Fibroblast of lung (primary cell): ENCODE data around the gene PNPT1. TPM values are rescaled to one million over a fixed set of nuclear protein-coding genes. Genes with fewer than 3 reads are reported as not detected.
A peak's percentile ranks its signal among the peaks of the same experiment; 100 is the strongest.

Source experiments
- DNase-seq, 2 donors: peaks; one replicate each; pipeline versions ENCODE4 v3.0.0 to v3.0.0-alpha.2; 2010; ENCODE audit warnings: low read depth in 2 of 2
- H2AFZ ChIP-seq: 2 replicates; pipeline ENCODE4 v1.5.1; 2012; ENCODE audit warnings: low read length, control low read depth, inconsistent platforms
- H3K27ac ChIP-seq: 2 replicates; pipeline ENCODE4 v1.5.1; 2011; ENCODE audit warnings: low read length, control low read depth; ENCODE audit not compliant: insufficient read depth
- H3K27me3 ChIP-seq: 2 replicates; pipeline ENCODE4 v1.5.1; 2011; ENCODE audit warnings: mild to moderate bottlenecking, low read length; ENCODE audit not compliant: control insufficient read depth, insufficient read depth
- H3K36me3 ChIP-seq: 2 replicates; pipeline ENCODE4 v1.5.1; 2011; ENCODE audit warnings: low read length; ENCODE audit not compliant: control insufficient read depth, insufficient read depth
- H3K4me1 ChIP-seq: 2 replicates; pipeline ENCODE4 v1.5.1; 2011; ENCODE audit warnings: low read length; ENCODE audit not compliant: control insufficient read depth, insufficient read depth; ENCODE audit errors: extremely low read depth
- H3K4me2 ChIP-seq: 2 replicates; pipeline ENCODE4 v1.5.1; 2011; ENCODE audit warnings: low read length, control low read depth; ENCODE audit not compliant: insufficient read depth; ENCODE audit errors: extremely low read depth
- H3K4me3 ChIP-seq, 4 experiments: fragments of 200-600 bp in 1 of 4; sonication (generic) in 1 of 4; replicated peaks in 1 of 4; 2 replicates each; pipeline ENCODE4 v1.5.1; 2011 to 2016; ENCODE audit warnings: low read length in 4 of 4, low read depth in 3 of 4, mild to moderate bottlenecking in 3 of 4, control low read depth in 2 of 4, inconsistent platforms in 1 of 4, mixed read lengths in 1 of 4; ENCODE audit not compliant: insufficient read depth in 1 of 4; ENCODE audit errors: control extremely low read depth in 1 of 4
- H3K79me2 ChIP-seq: 2 replicates; pipeline ENCODE4 v1.5.1; 2012; ENCODE audit warnings: mild to moderate bottlenecking, low read length, inconsistent platforms; ENCODE audit not compliant: control insufficient read depth, insufficient read depth
- H3K9ac ChIP-seq: 2 replicates; pipeline ENCODE4 v1.5.1; 2011; ENCODE audit warnings: mild to moderate bottlenecking, low read length, control low read depth; ENCODE audit not compliant: insufficient read depth
- H3K9me3 ChIP-seq: 2 replicates; pipeline ENCODE4 v1.5.1; 2012; ENCODE audit warnings: low read depth, low read length; ENCODE audit not compliant: control insufficient read depth, insufficient read depth
- H4K20me1 ChIP-seq: 2 replicates; pipeline ENCODE4 v1.5.1; 2011; ENCODE audit warnings: low read length; ENCODE audit not compliant: control insufficient read depth, insufficient read depth; ENCODE audit errors: extremely low read depth
- CTCF ChIP-seq, 2 donors: IDR thresholded peaks in 1 of 2; conservative IDR thresholded peaks in 1 of 2; 1 replicate in 1 of 2; 2 replicates in 1 of 2; pipeline ENCODE4 v1.5.1; 2011 to 2012; ENCODE audit warnings: low read length in 2 of 2, control low read depth in 1 of 2, inconsistent platforms in 1 of 2, low read depth in 1 of 2, mild to moderate bottlenecking in 1 of 2
- EZH2 ChIP-seq: IDR thresholded peaks from 2 replicates; pipeline ENCODE4 v1.5.1; 2012; ENCODE audit warnings: low read length, control low read depth, mild to moderate bottlenecking; ENCODE audit errors: missing control alignments
- polyA plus RNA-seq, 2 donors: library from polyadenylated mRNA; depleted of rRNA in 1 of 2; stranded (reverse) in 1 of 2; unstranded in 1 of 2; fragments of >200 nt; gene quantifications; 2 replicates each; pipeline ENCODE4 v1.2.1, GENCODE V29; 2011 to 2012; ENCODE audit warnings: missing spikeins in 1 of 2
- total RNA-seq: library from RNA; depleted of rRNA; stranded (reverse); fragments of >200 nt; gene quantifications from 2 replicates; pipeline ENCODE4 v1.2.1, GENCODE V29; 2014

The PNPT1 gene
- total and polyA plus RNA-seq, 2 donors (not counting 1 experiment from before 2014, with no cell fraction given) = 13.1 to 14.2 TPM

DNA sequence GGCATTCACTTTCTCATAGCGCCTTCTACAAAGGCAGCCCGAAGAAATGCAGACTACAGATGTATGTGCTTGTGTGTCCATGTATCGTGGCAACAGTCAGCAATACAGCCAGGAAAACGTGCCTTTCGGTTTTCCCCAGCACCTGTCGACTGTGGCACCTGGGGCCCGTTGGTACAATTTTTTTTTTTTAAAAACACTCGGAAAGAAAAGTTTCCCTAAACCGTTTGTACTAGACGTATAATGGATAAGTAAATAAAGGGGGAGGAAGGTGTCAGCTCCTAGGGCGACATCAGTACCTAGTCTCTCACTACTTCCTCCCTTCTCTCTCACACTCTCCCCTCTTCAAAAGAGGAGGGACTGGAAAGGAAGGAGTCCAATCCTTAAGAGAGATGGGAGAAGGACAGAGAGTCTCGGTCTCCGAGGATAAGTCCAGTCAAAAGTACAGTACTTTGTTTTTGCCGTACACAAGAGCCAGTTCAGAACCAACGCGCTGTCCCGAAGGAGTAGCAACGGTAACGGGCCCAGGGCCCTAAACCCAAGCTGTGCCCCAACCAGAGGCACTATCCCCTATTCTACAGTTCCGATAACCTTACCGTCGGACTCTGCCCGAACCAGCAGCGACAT, 77.0 kb downstream of the PNPT1 start:
- no peaks in the 10 kb centered on the region for H3K4me1 ChIP-seq
- peak; percentile 64 to 65 for DNase-seq
- peaks cover 54% of the 10 kb centered on the region for H3K79me2 ChIP-seq
- peak overlapping the region; percentile 99 for H3K9ac ChIP-seq
- H3K9me3 ChIP-seq = no peaks in the 10 kb centered on the region
- no peaks in the 10 kb centered on the region for H3K27me3 ChIP-seq
- H3K27ac ChIP-seq = peak overlapping the region; percentile 99
- peak overlapping the region; percentile 94 to 99 (median 98) for H3K4me3 ChIP-seq
- peak overlapping the region; percentile 89 for H3K4me2 ChIP-seq
- H2AFZ ChIP-seq = peak overlapping the region; percentile 75
- H4K20me1 ChIP-seq = no peaks in the 10 kb centered on the region
- no peak for TF ChIP-seq CTCF (conservative IDR thresholded peaks at IDR 0.05 in 1 of 2, IDR thresholded peaks at IDR 0.05 in 1 of 2; ENCODE audit: low read depth in 1 of 2, low read length in 2 of 2)
- no peak for TF ChIP-seq EZH2
- no peaks in the 10 kb centered on the region for H3K36me3 ChIP-seq

GRCh38 chr2:55611997-55612396, 81.6 kb downstream of the PNPT1 start:
- TF ChIP-seq EZH2 (no peak), CTCF (conservative IDR thresholded peaks at IDR 0.05 in 1 of 2, IDR thresholded peaks at IDR 0.05 in 1 of 2; ENCODE audit: low read depth in 1 of 2, low read length in 2 of 2) (no peak)
- Histone ChIP-seq H3K9me3 (no peaks in the 10 kb centered on the region), H3K27ac (no peak overlapping the region), H3K79me2 (peaks cover 55% of the 10 kb centered on the region), H2AFZ (no peak overlapping the region), H4K20me1 (no peaks in the 10 kb centered on the region), H3K4me3 (no peak overlapping the region), H3K9ac (no peak overlapping the region), H3K36me3 (peaks cover 3% of the 10 kb centered on the region), H3K4me1 (no peaks in the 10 kb centered on the region), H3K4me2 (no peak overlapping the region), H3K27me3 (no peaks in the 10 kb centered on the region)
- DNase-seq = no peak

DNA sequence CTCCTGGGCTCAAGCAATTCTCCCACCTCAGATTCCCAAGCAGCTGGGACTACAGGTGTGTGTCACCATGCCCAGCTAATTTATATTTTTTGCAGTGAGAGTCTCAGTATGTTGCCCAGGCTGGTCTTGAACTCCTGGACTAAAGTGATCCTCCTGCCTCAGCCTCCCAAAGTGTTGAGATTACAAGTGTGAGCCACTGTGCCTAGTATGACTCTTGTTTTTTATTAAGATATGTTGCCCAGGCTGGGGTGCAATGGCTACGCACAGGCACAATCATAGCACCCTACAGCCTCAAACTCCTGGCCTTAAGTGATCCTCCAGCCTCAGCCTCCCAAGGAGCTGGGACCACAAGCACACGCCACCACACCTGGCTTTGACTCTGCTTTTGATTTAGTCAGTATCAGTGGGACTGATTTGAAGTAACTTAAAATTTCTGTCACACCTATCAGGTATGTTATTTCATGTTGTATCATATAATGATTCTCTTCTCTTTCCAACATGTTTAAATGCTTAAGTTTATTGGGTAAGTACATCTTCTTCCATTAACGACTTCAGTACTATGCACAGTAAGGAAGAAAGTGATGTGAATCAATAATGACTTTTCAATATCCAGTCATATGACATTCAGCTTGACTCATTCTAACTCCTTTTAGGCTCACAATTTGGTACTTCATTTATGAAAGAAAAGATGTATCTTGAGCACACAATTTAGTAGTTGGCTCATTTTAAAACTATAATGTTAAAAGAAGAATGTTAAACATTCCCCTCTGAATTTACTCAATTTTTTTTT, 82.5 kb downstream of the PNPT1 start:
- H3K4me1 ChIP-seq = no peaks in the 10 kb centered on the region
- peaks cover 48% of the 10 kb centered on the region for H3K79me2 ChIP-seq
- no peaks in the 10 kb centered on the region for H3K27me3 ChIP-seq
- TF ChIP-seq EZH2 = no peak
- H3K4me2 ChIP-seq = no peak overlapping the region
- no peaks in the 10 kb centered on the region for H3K9me3 ChIP-seq
- H3K4me3 ChIP-seq = no peak overlapping the region
- H4K20me1 ChIP-seq = no peaks in the 10 kb centered on the region
- no peak overlapping the region for H3K27ac ChIP-seq
- no peak for DNase-seq
- H3K36me3 ChIP-seq = peaks cover 3% of the 10 kb centered on the region
- H3K9ac ChIP-seq = no peak overlapping the region
- H2AFZ ChIP-seq = no peak overlapping the region
